RCC 7860 (cell line): Measurements from ENCODE around the gene IMP4.
A peak's percentile ranks its signal among the peaks of the same experiment; 100 is the strongest.
"Not testable (repeated sequence)": the region's sequence is repeated elsewhere in the genome, so short reads cannot be mapped to it uniquely, and the experiment has no call there.

Experiments used
- DNase-seq: peaks from one replicate; pipeline ENCODE4 v3.0.0-alpha.2; 2015; ENCODE audit warnings: low spot score
- FAIRE-seq: peaks from 2 replicates; lab custom pipeline; 2012; peaks lifted over from hg19 to GRCh38; lab: Jason Lieb, UNC

The IMP4 gene

GRCh38 chr2:130342533-130343275, at the start of gene IMP4:
TSS of gene IMP4 (plus strand) at chr2:130342897. CDS start at chr2:130342933, 36 bp downstream.
- DNase-seq (peak; percentile 97), FAIRE-seq (peak; percentile 84)

GRCh38 chr2:130300258-130300969, 42.3 kb upstream of the IMP4 start:
- no peak for FAIRE-seq
- no peak for DNase-seq

- DNase-seq (no peak), FAIRE-seq (no peak)
Observed at GRCh38 chr2:130300970-130301348, 41.7 kb upstream of the IMP4 start.

- FAIRE-seq: no peak
Observed at GRCh38 chr2:130302164-130302886, 40.4 kb upstream of the IMP4 start.

GRCh38 chr2:130303169-130303568, 39.5 kb upstream of the IMP4 start:
- FAIRE-seq: no peak
- no peak for DNase-seq

More at GRCh38 chr2:130302164-130302886, 40.4 kb upstream of the IMP4 start:
- no peak for DNase-seq

GRCh38 chr2:130304726-130305125, 38.0 kb upstream of the IMP4 start:
- FAIRE-seq (no peak), DNase-seq (no peak)

GRCh38 chr2:130307850-130308249, 34.8 kb upstream of the IMP4 start:
- DNase-seq (no peak), FAIRE-seq (no peak)

GRCh38 chr2:130310881-130311280, 31.8 kb upstream of the IMP4 start:
- FAIRE-seq (no peak), DNase-seq (no peak)

- DNase-seq: no peak
- FAIRE-seq: no peak
Observed at GRCh38 chr2:130313812-130314334, 28.8 kb upstream of the IMP4 start.

GRCh38 chr2:130314377-130314776, 28.3 kb upstream of the IMP4 start:
- FAIRE-seq: no peak
- no peak for DNase-seq

GRCh38 chr2:130316596-130316995, 26.1 kb upstream of the IMP4 start:
- FAIRE-seq (no peak), DNase-seq (no peak)

GRCh38 chr2:130318906-130319305, 23.8 kb upstream of the IMP4 start:
- FAIRE-seq (no peak), DNase-seq (no peak)

GRCh38 chr2:130319536-130319935, 23.2 kb upstream of the IMP4 start:
- no peak for DNase-seq
- no peak for FAIRE-seq

GRCh38 chr2:130327703-130328527, 14.8 kb upstream of the IMP4 start:
- peak; percentile 60 for DNase-seq
- peak; percentile 57 for FAIRE-seq

- no peak for DNase-seq
Observed at GRCh38 chr2:130328710-130329109, 14.0 kb upstream of the IMP4 start.

GRCh38 chr2:130332271-130333073, 10.2 kb upstream of the IMP4 start:
- DNase-seq (peak; percentile 38), FAIRE-seq (no peak)

More at GRCh38 chr2:130328710-130329109, 14.0 kb upstream of the IMP4 start:
- no peak for FAIRE-seq

GRCh38 chr2:130333253-130333652, 9.4 kb upstream of the IMP4 start:
- FAIRE-seq, DNase-seq: not testable (repeated sequence)

GRCh38 chr2:130334026-130334425, 8.7 kb upstream of the IMP4 start:
- DNase-seq: no peak
- FAIRE-seq: no peak

- DNase-seq: no peak
- no peak for FAIRE-seq
Observed at GRCh38 chr2:130335226-130335625, 7.5 kb upstream of the IMP4 start.
